Lung (tissue), 12 donors: ENCODE results near the gene DHRS1. TPM values are rescaled to one million over a fixed set of nuclear protein-coding genes. Genes with fewer than 3 reads are reported as not detected.
"Not testable (repeated sequence)": the region's sequence is repeated elsewhere in the genome, so short reads cannot be mapped to it uniquely, and the experiment has no call there.

Source experiments
- ATAC-seq: fragments of 200-7000 bp; cut with Tn5 transposase; one replicate; pipeline ENCODE4 v1.9.1; 2020; ENCODE audit warnings: moderate number of reproducible peaks; ENCODE audit not compliant: insufficient read depth, low FRiP score
- DNase-seq, 3 donors: peaks; one replicate each; pipeline ENCODE4 v3.0.0-alpha.2; 2013 to 2017
- H3K27ac ChIP-seq, 2 donors: one replicate each; pipeline ENCODE4 v1.5.1; 2013; ENCODE audit warnings: mild to moderate bottlenecking in 2 of 2, moderate library complexity in 2 of 2, control low read depth in 1 of 2, inconsistent platforms in 1 of 2, low read depth in 1 of 2, low read length in 1 of 2
- H3K27me3 ChIP-seq, 3 donors: one replicate each; pipeline ENCODE4 v1.5.1; 2013; ENCODE audit warnings: low read length in 2 of 3; ENCODE audit not compliant: control insufficient read depth in 3 of 3, insufficient read depth in 3 of 3
- H3K36me3 ChIP-seq, 4 donors: one replicate each; pipeline ENCODE4 v1.5.1; 2013; ENCODE audit warnings: low read length in 4 of 4, mild to moderate bottlenecking in 1 of 4, moderate library complexity in 1 of 4; ENCODE audit not compliant: control insufficient read depth in 4 of 4, insufficient read depth in 4 of 4
- H3K4me1 ChIP-seq, 5 donors: one replicate each; pipeline ENCODE4 v1.5.1; 2013; ENCODE audit warnings: low read length in 5 of 5, mild to moderate bottlenecking in 2 of 5, moderate library complexity in 1 of 5; ENCODE audit not compliant: control insufficient read depth in 5 of 5, insufficient read depth in 5 of 5
- H3K4me3 ChIP-seq: one replicate; pipeline ENCODE4 v1.5.1; 2013; ENCODE audit warnings: mild to moderate bottlenecking, control low read depth, moderate library complexity
- H3K9ac ChIP-seq, 2 donors: one replicate each; pipeline ENCODE4 v1.5.1; 2013; ENCODE audit warnings: low read length in 2 of 2, control low read depth in 1 of 2; ENCODE audit not compliant: insufficient read depth in 1 of 2
- H3K9me3 ChIP-seq, 4 donors: one replicate each; pipeline ENCODE4 v1.5.1; 2013; ENCODE audit warnings: low read length in 3 of 4, mild to moderate bottlenecking in 1 of 4, moderate library complexity in 1 of 4; ENCODE audit not compliant: control insufficient read depth in 4 of 4, insufficient read depth in 3 of 4
- CTCF ChIP-seq: IDR thresholded peaks from 2 replicates; pipeline ENCODE4 v1.5.1; 2012; ENCODE audit warnings: mild to moderate bottlenecking; ENCODE audit errors: control extremely low read depth, extremely low read depth
- WGBS, 2 donors: extraction: QIAGEN DNeasy Blood & Tissue Kit; methylation state at CpG; one replicate each; pipeline ENCODE4 v1.1.7; 2013; 5-methylcytosine and 5-hydroxymethylcytosine counted together
- polyA plus RNA-seq, 2 donors: library from polyadenylated mRNA; stranded (reverse); fragments of 200-250 nt; gene quantifications; one replicate each; pipeline ENCODE4 v1.2.1, GENCODE V29; 2013
- total RNA-seq, 2 donors: library from RNA; depleted of rRNA in 1 of 2; stranded (reverse); fragments of >200 nt in 1 of 2; gene quantifications; one replicate each; pipeline ENCODE4 v1.2.1, GENCODE V29; 2014 to 2021
- donor health status: control.
- donor health status: control.
- donor health status: Bipolar disorder and iron deficiency.
- donor health status: healthy.
- donor health status: DM: yes; HTN: yes; CAD: no.

DHRS1 gene
- total and polyA plus RNA-seq, 4 donors, result 20.6 to 27.8 (median 22.4) TPM

- ATAC-seq (no peak), DNase-seq (no peak)
- WGBS, 2 donors, result 32 to 51% methylated on average over 9 of the region's 9 CpGs
- Histone ChIP-seq H3K27ac (peak overlapping the region in 1 of 2 donors; percentile 34), H3K9me3 (no peaks in the 10 kb centered on the region), H3K27me3 (peaks cover 0 to 25% (median 20%) of the 10 kb centered on the region in 3 donors), H3K36me3 (peaks cover 0 to 4% (median 0%) of the 10 kb centered on the region in 4 donors), H3K9ac (no peak overlapping the region), H3K4me1 (peaks cover 0 to 17% (median 6%) of the 10 kb centered on the region in 5 donors), H3K4me3 (no peak overlapping the region)
- no peak for TF ChIP-seq CTCF
These were observed 30.2 kb upstream of the DHRS1 start for GRCh38 chr14:24329736-24330135.

- H3K9ac ChIP-seq, result no peak overlapping the region
- WGBS, 2 donors, result 85 to 88% methylated on average over 11 to 12 of the region's 12 CpGs
- peak overlapping the region in 1 of 2 donors; percentile 34 for H3K27ac ChIP-seq
- H3K27me3 ChIP-seq, result peaks cover 0 to 19% (median 17%) of the 10 kb centered on the region in 3 donors
- ATAC-seq (no peak), DNase-seq (no peak)
- H3K9me3 ChIP-seq, result no peaks in the 10 kb centered on the region
- H3K4me1 ChIP-seq, result peaks cover 0 to 13% (median under 1%) of the 10 kb centered on the region in 5 donors
- H3K4me3 ChIP-seq, result no peak overlapping the region
- TF ChIP-seq CTCF, result no peak
- peaks cover 0 to 4% (median 0%) of the 10 kb centered on the region in 4 donors for H3K36me3 ChIP-seq
These were observed 29.6 kb upstream of the DHRS1 start for GRCh38 chr14:24329073-24329663.

GRCh38 chr14:24327914-24328313 lies 28.3 kb upstream of the DHRS1 start:
- peaks cover 0 to 14% (median 0%) of the 10 kb centered on the region in 5 donors for H3K4me1 ChIP-seq
- H3K36me3 ChIP-seq, H3K9ac ChIP-seq, ATAC-seq, H3K27me3 ChIP-seq, H3K4me3 ChIP-seq, H3K9me3 ChIP-seq, H3K27ac ChIP-seq: not testable (repeated sequence)
- TF ChIP-seq CTCF, result peak; percentile 27
- 4 to 13% methylated on average over 9 of the region's 9 CpGs for WGBS, 2 donors
- DNase-seq, result peak in 2 of 3 donors; percentile 39 to 42

- Histone ChIP-seq H3K9me3 (no peaks in the 10 kb centered on the region), H3K27ac (peak overlapping the region in 1 of 2 donors; percentile 5), H3K4me3 (no peak overlapping the region), H3K9ac (no peak overlapping the region), H3K36me3 (peaks cover 0 to 5% (median 0%) of the 10 kb centered on the region in 4 donors), H3K27me3 (peaks cover 0 to 5% (median 4%) of the 10 kb centered on the region in 3 donors), H3K4me1 (peaks cover 0 to 14% (median 0%) of the 10 kb centered on the region in 5 donors)
- ATAC-seq, result no peak
- DNase-seq, result no peak
- TF ChIP-seq CTCF, result no peak
- WGBS, 2 donors, result 72 to 76% methylated on average over 2 of the region's 2 CpGs
These were observed 27.7 kb upstream of the DHRS1 start for GRCh38 chr14:24327303-24327702.
